Neural progenitor cell (in vitro differentiated cells): Measurements from ENCODE around the gene GPI.

Experiments used
- CTCF ChIP-seq: fragments of 200-600 bp; sonication (generic); IDR thresholded peaks from 2 replicates; pipeline ENCODE4 v1.5.1; 2017; ENCODE audit warnings: antibody characterized with exemption, mild to moderate bottlenecking
- EZH2 ChIP-seq: fragments of 200-600 bp; sonication (generic); IDR thresholded peaks from 2 replicates; pipeline ENCODE4 v1.6.1; 2017; ENCODE audit warnings: antibody characterized with exemption, mild to moderate bottlenecking, moderate library complexity

GRCh38 chr19:34403784-34404108 is 38.8 kb downstream of the GPI start:
- no peak for TF ChIP-seq CTCF
- TF ChIP-seq EZH2, result no peak
